ENCODE results near the gene MYBPH. TPM values are rescaled to one million over a fixed set of nuclear protein-coding genes. Genes with fewer than 3 reads are reported as not detected.

Gene MYBPH
- total and polyA plus RNA-seq, 7 donors, result not detected

- intact Hi-C loops (cut with DNase I), result no loop called here
- Histone ChIP-seq H3K36me3 (no peaks in the 10 kb centered on the region), H3K4me3 (no peak overlapping the region), H3K9me3 (no peaks in the 10 kb centered on the region), H3K27ac (no peak overlapping the region), H3K27me3 (no peaks in the 10 kb centered on the region), H3K4me1 (no peaks in the 10 kb centered on the region)
- WGBS, 2 donors, result 93 to 94% methylated on average over 28 of the region's 28 CpGs
- TF ChIP-seq EP300 (IDR thresholded peaks at IDR 0.05) (no peak), POLR2A (IDR thresholded peaks at IDR 0.05) (no peak), CTCF (IDR thresholded peaks at IDR 0.05) (no peak), POLR2AphosphoS5 (IDR thresholded peaks at IDR 0.05) (no peak)
- no peak for DNase-seq
Measured at GRCh38 chr1:203165101-203165799, 10.4 kb downstream of the MYBPH start.

- Histone ChIP-seq H3K27me3 (no peaks in the 10 kb centered on the region), H3K36me3 (no peaks in the 10 kb centered on the region), H3K4me3 (no peak overlapping the region), H3K27ac (no peak overlapping the region), H3K4me1 (no peaks in the 10 kb centered on the region), H3K9me3 (no peaks in the 10 kb centered on the region)
- 79% methylated on average over 7 of the region's 7 CpGs for WGBS, 2 donors
- intact Hi-C loops (cut with DNase I), result no loop called here
- no peak for DNase-seq
- TF ChIP-seq POLR2AphosphoS5 (IDR thresholded peaks at IDR 0.05), result no peak
- TF ChIP-seq CTCF (IDR thresholded peaks at IDR 0.05), result no peak
- no peak for TF ChIP-seq POLR2A (IDR thresholded peaks at IDR 0.05)
- no peak for TF ChIP-seq EP300 (IDR thresholded peaks at IDR 0.05)
Measured at GRCh38 chr1:203163891-203164635, 11.6 kb downstream of the MYBPH start.

- Histone ChIP-seq H3K36me3 (no peaks in the 10 kb centered on the region), H3K4me1 (no peaks in the 10 kb centered on the region), H3K4me3 (no peak overlapping the region), H3K9me3 (peaks cover 0 to 4% (median 0%) of the 10 kb centered on the region in 4 donors), H3K27ac (no peak overlapping the region), H3K27me3 (no peaks in the 10 kb centered on the region)
- WGBS, 2 donors, result 52 to 75% methylated on average over 1 of the region's 1 CpG
- TF ChIP-seq POLR2A (IDR thresholded peaks at IDR 0.05) (no peak), POLR2AphosphoS5 (IDR thresholded peaks at IDR 0.05) (no peak), EP300 (IDR thresholded peaks at IDR 0.05) (no peak), CTCF (IDR thresholded peaks at IDR 0.05) (no peak)
- intact Hi-C loops (cut with DNase I), result no loop called here
- DNase-seq, result no peak
Measured at GRCh38 chr1:203162403-203162802, 13.2 kb downstream of the MYBPH start.

- TF ChIP-seq POLR2A (IDR thresholded peaks at IDR 0.05), result no peak
- no peak for TF ChIP-seq EP300 (IDR thresholded peaks at IDR 0.05)
- TF ChIP-seq CTCF (IDR thresholded peaks at IDR 0.05), result no peak
- no peak for TF ChIP-seq POLR2AphosphoS5 (IDR thresholded peaks at IDR 0.05)
- H3K4me3 ChIP-seq, result no peak overlapping the region
- DNase-seq, result no peak
- WGBS, 2 donors, result 85 to 91% methylated on average over 11 of the region's 11 CpGs
- H3K27ac ChIP-seq, result no peak overlapping the region
- H3K9me3 ChIP-seq, result peaks cover 0 to 4% (median 0%) of the 10 kb centered on the region in 4 donors
- no peaks in the 10 kb centered on the region for H3K36me3 ChIP-seq
- no peaks in the 10 kb centered on the region for H3K27me3 ChIP-seq
- no peaks in the 10 kb centered on the region for H3K4me1 ChIP-seq
- intact Hi-C loops (cut with DNase I), result no loop called here
Measured at GRCh38 chr1:203161703-203162102, 13.9 kb downstream of the MYBPH start.

Data from sigmoid colon (tissue), 7 donors.